Fibroblast of the aortic adventitia (primary cell): ENCODE results near the gene ARHGAP15. TPM values are rescaled to one million over a fixed set of nuclear protein-coding genes. Genes with fewer than 3 reads are reported as not detected.

Source experiments
- DNase-seq: peaks from one replicate; pipeline ENCODE4 v3.0.0-alpha.2; 2010; ENCODE audit warnings: low read depth
- H3K4me3 ChIP-seq: 2 replicates; pipeline ENCODE4 v1.5.1; 2011; ENCODE audit warnings: low read depth, mild to moderate bottlenecking, control low read depth, low read length, moderate library complexity
- CTCF ChIP-seq: IDR thresholded peaks from 2 replicates; pipeline ENCODE4 v1.5.1; 2011; ENCODE audit warnings: mild to moderate bottlenecking, low read length, control low read depth, inconsistent platforms; ENCODE audit not compliant: insufficient read depth
- total RNA-seq: library from RNA; depleted of rRNA; stranded (reverse); fragments of >200 nt; gene quantifications from 2 replicates; pipeline ENCODE4 v1.2.3, GENCODE V29; 2012; ENCODE audit warnings: low replicate concordance

Gene ARHGAP15
- total RNA-seq, 1 donor, result not detected

- TF ChIP-seq CTCF, result no peak
- H3K4me3 ChIP-seq, result no peak overlapping the region
- no peak for DNase-seq
Measured at GRCh38 chr2:143420313-143420712, 291.1 kb downstream of the ARHGAP15 start.

- H3K4me3 ChIP-seq, result no peak overlapping the region
- TF ChIP-seq CTCF, result no peak
- no peak for DNase-seq
Measured at GRCh38 chr2:143422681-143423080, 293.5 kb downstream of the ARHGAP15 start.

GRCh38 chr2:143425896-143426295 is 296.7 kb downstream of the ARHGAP15 start:
- DNase-seq, result no peak
- H3K4me3 ChIP-seq, result no peak overlapping the region
- no peak for TF ChIP-seq CTCF

GRCh38 chr2:143426296-143426695 is 297.1 kb downstream of the ARHGAP15 start:
- H3K4me3 ChIP-seq, result no peak overlapping the region
- peak; percentile 55 for DNase-seq
- no peak for TF ChIP-seq CTCF

- DNase-seq, result no peak
Measured at GRCh38 chr2:143428700-143429099, 299.5 kb downstream of the ARHGAP15 start.

GRCh38 chr2:143429932-143430679 is 300.9 kb downstream of the ARHGAP15 start:
- no peak for TF ChIP-seq CTCF
- peak; percentile 49 for DNase-seq
- no peak overlapping the region for H3K4me3 ChIP-seq

More at GRCh38 chr2:143428700-143429099, 299.5 kb downstream of the ARHGAP15 start:
- no peak for TF ChIP-seq CTCF
- H3K4me3 ChIP-seq, result no peak overlapping the region

GRCh38 chr2:143431316-143431715 is 302.1 kb downstream of the ARHGAP15 start:
- no peak overlapping the region for H3K4me3 ChIP-seq
- no peak for TF ChIP-seq CTCF
- peak; percentile 12 for DNase-seq
